ENCODE measurements around the gene SIT1.

SIT1 gene

DNA sequence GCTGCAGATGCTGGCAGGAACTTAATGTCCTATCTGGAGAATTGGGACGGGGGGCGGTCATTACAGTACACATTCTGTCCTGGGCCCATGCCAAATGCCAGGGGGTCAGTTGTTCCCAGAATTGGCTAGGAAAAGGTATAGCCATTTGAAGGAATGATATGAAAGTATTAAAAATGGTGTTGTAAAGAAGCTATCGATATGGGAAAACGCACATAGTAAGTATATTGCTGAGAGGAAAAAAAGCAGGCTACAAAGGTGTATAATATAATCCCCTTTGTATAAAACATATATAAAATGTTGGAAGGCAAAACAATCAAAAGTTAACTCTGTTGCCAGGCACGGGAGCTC is 14.7 kb upstream of the SIT1 start:
- Histone ChIP-seq H3K4me3 (ENCODE audit: low read length) (no peak overlapping the region), H3K4me1 (ENCODE audit: control insufficient read depth, insufficient read depth, low read length) (peaks cover 54% of the 10 kb centered on the region), H3K27me3 (ENCODE audit: control insufficient read depth, insufficient read depth, low read length) (no peaks in the 10 kb centered on the region), H3K9ac (ENCODE audit: low read length) (peak overlapping the region; percentile 57), H3K9me3 (ENCODE audit: control insufficient read depth, low read length) (no peaks in the 10 kb centered on the region), H3K36me3 (ENCODE audit: control insufficient read depth, insufficient read depth, low read length) (peaks cover under 1% of the 10 kb centered on the region)

DNA sequence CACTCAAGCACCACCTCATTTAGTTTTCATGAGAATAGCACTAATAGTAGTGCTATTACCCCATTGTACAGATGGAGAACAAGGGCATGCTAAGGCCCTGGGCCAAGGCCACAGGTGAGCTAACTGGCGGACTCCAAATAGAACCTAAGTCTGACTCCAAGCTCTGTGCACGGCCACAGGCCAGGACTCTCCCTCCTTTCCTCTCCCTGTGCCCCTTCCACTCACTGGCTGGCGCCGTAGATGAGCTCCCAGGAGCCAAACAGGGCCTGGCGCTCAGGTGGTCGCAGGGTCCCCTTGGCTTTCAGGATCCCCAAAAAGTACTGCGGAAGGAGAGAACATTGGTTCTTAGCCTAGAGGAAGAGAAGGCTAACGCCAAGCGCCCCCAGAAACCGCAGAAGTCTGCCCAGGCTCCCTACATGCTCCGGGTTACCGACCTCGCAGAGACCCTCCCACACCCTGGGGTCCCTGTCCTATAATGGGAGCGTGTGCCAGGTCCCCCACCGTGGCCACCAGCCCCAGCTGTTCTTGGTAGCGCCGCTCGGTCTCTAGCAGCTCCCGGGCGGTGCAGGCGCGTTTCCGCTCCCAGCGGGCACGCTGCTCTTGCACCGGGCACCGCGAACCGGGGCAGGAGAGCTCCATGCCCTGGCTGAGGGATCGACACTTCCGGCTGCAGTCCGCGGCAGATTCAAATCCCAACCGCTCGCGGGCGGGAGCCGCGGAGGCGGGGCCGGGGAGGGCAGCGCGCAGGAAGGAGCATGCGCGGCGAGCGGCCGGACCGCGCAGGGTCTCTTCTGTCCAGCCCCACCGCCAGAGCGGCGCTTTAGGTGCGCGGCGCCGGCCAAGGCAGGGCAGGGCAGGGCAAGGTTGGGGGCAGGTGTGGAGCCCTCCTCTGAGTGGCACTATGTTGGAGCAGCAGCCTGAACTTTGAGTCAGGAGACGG is 14.1 kb upstream of the SIT1 start, which contains the start of gene ARHGEF39:
Gene ARHGEF39 (minus strand): TSS at position 665 of the 940 bp plus-strand sequence. CDS start 26 bp downstream, at position 639.
- Histone ChIP-seq H3K9me3 (ENCODE audit: control insufficient read depth, low read length) (no peaks in the 10 kb centered on the region), H3K27me3 (ENCODE audit: control insufficient read depth, insufficient read depth, low read length) (no peaks in the 10 kb centered on the region), H3K4me1 (ENCODE audit: control insufficient read depth, insufficient read depth, low read length) (peaks cover 54% of the 10 kb centered on the region), H3K9ac (ENCODE audit: low read length) (peak within 1 kb of the TSS; percentile 57), H3K4me3 (ENCODE audit: low read length) (peak within 1 kb of the TSS; percentile 21), H3K36me3 (ENCODE audit: control insufficient read depth, insufficient read depth, low read length) (peaks cover 3% of the 10 kb centered on the region)

DNA sequence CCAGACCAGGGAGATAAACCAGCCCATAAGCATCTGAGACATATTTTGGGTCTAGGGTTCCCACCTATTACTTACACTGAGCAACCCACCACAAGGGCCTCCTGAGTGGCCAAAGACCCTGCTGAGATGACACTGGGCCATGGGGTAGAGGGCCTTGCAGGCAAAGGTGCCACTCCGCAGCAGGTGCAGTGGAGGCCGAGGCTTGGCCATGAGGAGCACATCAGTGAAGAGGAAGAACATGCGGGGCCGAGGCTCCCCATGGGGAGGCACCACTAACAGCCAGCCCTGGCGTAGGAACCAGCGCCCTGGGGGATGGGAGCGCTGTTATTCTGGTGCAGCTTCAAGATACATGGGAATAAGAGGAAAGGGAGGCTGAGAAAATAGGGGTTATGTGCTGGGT is 11.7 kb upstream of the SIT1 start:
- H3K9me3 ChIP-seq (ENCODE audit: control insufficient read depth, low read length) = no peaks in the 10 kb centered on the region
- H3K4me1 ChIP-seq (ENCODE audit: control insufficient read depth, insufficient read depth, low read length) = peaks cover 46% of the 10 kb centered on the region
- H3K36me3 ChIP-seq (ENCODE audit: control insufficient read depth, insufficient read depth, low read length) = peaks cover 3% of the 10 kb centered on the region
- H3K4me3 ChIP-seq (ENCODE audit: low read length) = no peak overlapping the region
- H3K9ac ChIP-seq (ENCODE audit: low read length) = no peak overlapping the region
- no peaks in the 10 kb centered on the region for H3K27me3 ChIP-seq (ENCODE audit: control insufficient read depth, insufficient read depth, low read length)

DNA sequence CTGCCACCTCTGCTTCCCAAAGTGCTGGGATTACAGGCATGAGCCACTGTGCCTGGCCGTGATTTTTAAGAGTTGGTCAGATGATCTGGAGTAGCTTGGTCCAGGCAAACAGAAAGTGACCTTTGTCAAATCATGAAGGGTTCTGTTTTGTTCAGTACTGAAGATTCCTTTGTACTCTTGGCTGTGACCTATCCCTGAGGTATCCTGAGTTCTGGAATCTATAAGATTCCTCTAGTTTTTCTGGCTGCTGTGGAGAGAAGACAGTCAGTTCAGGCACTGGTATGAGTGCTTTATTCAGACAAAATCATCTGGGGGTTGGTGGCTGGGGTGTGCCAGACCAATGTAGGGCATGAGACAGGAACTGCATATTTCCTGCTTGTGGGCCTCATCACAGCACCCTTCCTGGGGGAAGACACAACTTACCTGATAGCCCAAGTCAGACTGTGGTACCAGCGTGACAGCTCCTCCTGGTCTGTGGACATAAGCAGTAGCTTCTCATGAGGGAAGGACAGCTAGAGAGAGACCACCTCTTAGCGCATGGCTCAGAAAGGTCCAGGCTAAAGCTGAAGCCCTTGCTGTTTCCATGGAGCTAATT is 11.1 kb upstream of the SIT1 start:
- Histone ChIP-seq H3K4me1 (ENCODE audit: control insufficient read depth, insufficient read depth, low read length) (peaks cover 49% of the 10 kb centered on the region), H3K9me3 (ENCODE audit: control insufficient read depth, low read length) (no peaks in the 10 kb centered on the region), H3K9ac (ENCODE audit: low read length) (peak overlapping the region; percentile 44), H3K4me3 (ENCODE audit: low read length) (no peak overlapping the region), H3K27me3 (ENCODE audit: control insufficient read depth, insufficient read depth, low read length) (no peaks in the 10 kb centered on the region), H3K36me3 (ENCODE audit: control insufficient read depth, insufficient read depth, low read length) (peaks cover 3% of the 10 kb centered on the region)

DNA sequence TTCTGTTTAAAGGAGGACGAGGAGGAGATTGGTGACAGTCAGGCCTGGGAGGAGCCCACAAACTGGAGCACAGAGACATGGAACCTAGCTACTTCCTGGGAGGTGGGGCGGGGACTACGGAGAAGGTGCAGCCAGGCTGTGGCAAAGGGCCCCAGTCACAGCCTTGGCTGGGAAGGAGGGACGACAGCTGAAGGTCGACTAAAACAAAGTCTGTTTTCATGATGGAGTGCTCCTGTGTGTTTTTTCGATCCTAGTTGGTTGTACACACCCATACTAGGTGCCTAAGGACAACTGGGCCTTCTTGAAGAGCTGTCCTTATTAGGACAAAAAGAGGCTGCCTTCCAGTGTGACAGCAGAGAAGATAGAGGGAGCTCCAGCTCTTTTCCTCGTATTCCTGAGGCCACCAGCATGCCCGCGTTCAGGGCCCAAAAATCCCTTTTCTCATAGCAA is 10.3 kb upstream of the SIT1 start:
- peaks cover 3% of the 10 kb centered on the region for H3K36me3 ChIP-seq (ENCODE audit: control insufficient read depth, insufficient read depth, low read length)
- no peaks in the 10 kb centered on the region for H3K27me3 ChIP-seq (ENCODE audit: control insufficient read depth, insufficient read depth, low read length)
- no peaks in the 10 kb centered on the region for H3K9me3 ChIP-seq (ENCODE audit: control insufficient read depth, low read length)
- H3K4me3 ChIP-seq (ENCODE audit: low read length) = no peak overlapping the region
- peak overlapping the region; percentile 54 for H3K9ac ChIP-seq (ENCODE audit: low read length)
- peaks cover 49% of the 10 kb centered on the region for H3K4me1 ChIP-seq (ENCODE audit: control insufficient read depth, insufficient read depth, low read length)

DNA sequence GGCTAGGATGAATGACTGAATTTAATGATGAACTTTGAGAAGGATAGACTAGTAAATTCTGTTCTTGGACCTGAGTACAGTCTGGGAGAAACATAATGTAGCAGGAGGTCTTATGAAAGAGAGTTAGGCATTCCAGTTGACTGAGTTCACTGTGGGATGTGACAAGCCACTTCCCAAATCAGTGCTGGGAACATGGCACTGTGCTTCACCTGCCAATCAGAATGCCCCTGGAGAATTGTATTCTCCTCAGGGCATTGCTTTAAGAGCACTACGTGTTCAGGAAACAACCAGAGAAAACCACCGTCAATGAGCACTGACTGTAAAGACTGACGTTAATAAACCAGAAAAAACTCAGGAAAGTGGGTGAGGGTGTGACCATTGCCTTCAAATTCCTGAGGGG is 8.6 kb upstream of the SIT1 start:
- H3K9ac ChIP-seq (ENCODE audit: low read length) = peak overlapping the region; percentile 90

DNA sequence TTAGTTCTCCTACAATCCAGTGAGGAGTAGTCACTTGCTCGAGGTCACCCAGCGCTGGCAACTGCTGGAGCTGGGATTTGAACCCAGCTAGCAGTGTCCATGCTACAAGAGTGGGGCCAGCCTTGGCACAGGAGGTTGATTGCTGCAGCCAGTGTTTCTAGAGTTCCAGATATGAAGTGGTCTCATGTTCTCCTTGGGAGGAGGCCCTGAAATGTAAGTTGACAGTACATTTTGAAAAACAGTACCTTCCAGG is 8.2 kb upstream of the SIT1 start:
- Histone ChIP-seq H3K36me3 (ENCODE audit: control insufficient read depth, insufficient read depth, low read length) (peaks cover 3% of the 10 kb centered on the region), H3K27me3 (ENCODE audit: control insufficient read depth, insufficient read depth, low read length) (no peaks in the 10 kb centered on the region), H3K9me3 (ENCODE audit: control insufficient read depth, low read length) (no peaks in the 10 kb centered on the region), H3K9ac (ENCODE audit: low read length) (peak overlapping the region; percentile 90), H3K4me3 (ENCODE audit: low read length) (peak overlapping the region; percentile 60), H3K4me1 (ENCODE audit: control insufficient read depth, insufficient read depth, low read length) (peaks cover 41% of the 10 kb centered on the region)

More for the DNA sequence above, 8.6 kb upstream of the SIT1 start:
- Histone ChIP-seq H3K36me3 (ENCODE audit: control insufficient read depth, insufficient read depth, low read length) (peaks cover 3% of the 10 kb centered on the region), H3K9me3 (ENCODE audit: control insufficient read depth, low read length) (no peaks in the 10 kb centered on the region), H3K4me3 (ENCODE audit: low read length) (peak overlapping the region; percentile 60), H3K4me1 (ENCODE audit: control insufficient read depth, insufficient read depth, low read length) (peaks cover 44% of the 10 kb centered on the region), H3K27me3 (ENCODE audit: control insufficient read depth, insufficient read depth, low read length) (no peaks in the 10 kb centered on the region)

DNA sequence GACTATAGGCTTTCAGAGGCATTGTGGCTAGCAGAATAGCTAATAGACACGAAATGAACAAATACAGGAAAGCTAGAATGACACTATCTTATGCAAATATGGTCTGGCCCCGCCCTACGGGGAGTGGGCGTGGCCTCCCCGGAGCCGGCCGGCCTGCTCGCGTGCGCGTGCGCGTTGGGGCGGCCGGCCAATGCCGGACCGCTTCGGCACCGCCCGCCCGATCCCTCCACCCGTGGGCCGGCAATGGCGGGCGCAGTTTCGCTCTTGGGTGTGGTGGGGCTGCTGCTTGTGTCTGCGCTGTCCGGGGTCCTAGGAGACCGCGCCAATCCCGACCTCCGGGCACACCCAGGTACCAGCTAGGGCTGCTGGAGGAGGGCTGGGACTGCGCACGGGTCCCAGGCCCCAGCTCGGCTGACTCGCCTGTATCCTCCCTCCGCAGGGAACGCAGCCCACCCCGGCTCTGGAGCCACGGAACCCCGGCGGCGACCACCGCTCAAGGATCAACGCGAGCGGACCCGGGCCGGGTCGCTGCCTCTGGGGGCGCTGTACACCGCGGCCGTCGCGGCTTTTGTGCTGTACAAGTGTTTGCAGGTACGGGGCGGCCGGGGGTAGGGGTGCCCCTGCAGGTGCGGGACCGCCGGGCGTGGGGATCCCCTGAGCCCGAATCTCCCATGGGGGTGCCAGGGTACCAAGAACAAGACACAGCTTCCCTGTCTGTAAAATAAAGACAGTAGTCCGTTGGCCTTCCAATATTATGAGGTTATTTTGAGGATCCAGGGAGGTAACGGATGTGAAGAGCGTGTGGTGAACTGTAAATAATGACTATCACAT is 7.6 kb upstream of the SIT1 start, which contains the start of gene CCDC107:
Gene CCDC107 (plus strand): TSS at position 156 of the 831 bp plus-strand sequence. CDS start 88 bp downstream, at position 244.
- peaks cover 3% of the 10 kb centered on the region for H3K36me3 ChIP-seq (ENCODE audit: control insufficient read depth, insufficient read depth, low read length)
- H3K4me1 ChIP-seq (ENCODE audit: control insufficient read depth, insufficient read depth, low read length) = peaks cover 41% of the 10 kb centered on the region
- H3K27me3 ChIP-seq (ENCODE audit: control insufficient read depth, insufficient read depth, low read length) = no peaks in the 10 kb centered on the region
- peak within 1 kb of the TSS; percentile 60 for H3K4me3 ChIP-seq (ENCODE audit: low read length)
- no peaks in the 10 kb centered on the region for H3K9me3 ChIP-seq (ENCODE audit: control insufficient read depth, low read length)
- peak within 1 kb of the TSS; percentile 90 for H3K9ac ChIP-seq (ENCODE audit: low read length)

DNA sequence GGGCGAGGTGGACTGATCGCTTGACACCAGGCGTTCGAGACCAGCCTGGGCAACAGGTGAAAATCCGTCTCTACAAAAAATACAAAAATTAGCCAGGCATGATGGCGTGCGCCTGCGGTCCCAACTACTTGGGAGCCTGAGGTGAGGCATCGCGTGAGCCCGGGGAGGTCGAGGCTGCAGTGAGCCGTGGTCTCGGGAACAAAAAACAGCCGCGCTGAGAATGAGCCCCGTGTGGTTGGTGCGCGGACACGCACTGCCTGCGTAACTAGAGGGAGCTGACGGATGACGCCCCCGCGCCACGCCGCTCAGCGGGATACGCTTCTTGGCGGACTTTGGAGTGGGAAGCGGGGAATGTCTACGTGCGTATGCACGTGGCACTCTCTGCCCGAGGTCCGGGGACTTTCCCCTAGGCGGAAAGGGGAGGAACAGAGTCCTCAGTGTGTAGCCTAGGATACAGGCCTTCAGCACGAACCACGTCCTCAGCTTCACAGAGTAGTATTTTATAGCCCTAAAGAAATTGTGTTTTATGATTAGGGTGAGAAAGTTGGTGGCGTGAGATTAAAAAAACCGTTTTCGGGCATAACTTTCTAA is 6.9 kb upstream of the SIT1 start, which contains the start of gene RMRP:
Gene RMRP (minus strand): TSS at position 474 of the 591 bp plus-strand sequence.
- Histone ChIP-seq H3K9ac (ENCODE audit: low read length) (peak within 1 kb of the TSS; percentile 90), H3K4me3 (ENCODE audit: low read length) (peak within 1 kb of the TSS; percentile 60), H3K4me1 (ENCODE audit: control insufficient read depth, insufficient read depth, low read length) (peaks cover 41% of the 10 kb centered on the region), H3K36me3 (ENCODE audit: control insufficient read depth, insufficient read depth, low read length) (peaks cover 3% of the 10 kb centered on the region), H3K9me3 (ENCODE audit: control insufficient read depth, low read length) (no peaks in the 10 kb centered on the region), H3K27me3 (ENCODE audit: control insufficient read depth, insufficient read depth, low read length) (no peaks in the 10 kb centered on the region)

DNA sequence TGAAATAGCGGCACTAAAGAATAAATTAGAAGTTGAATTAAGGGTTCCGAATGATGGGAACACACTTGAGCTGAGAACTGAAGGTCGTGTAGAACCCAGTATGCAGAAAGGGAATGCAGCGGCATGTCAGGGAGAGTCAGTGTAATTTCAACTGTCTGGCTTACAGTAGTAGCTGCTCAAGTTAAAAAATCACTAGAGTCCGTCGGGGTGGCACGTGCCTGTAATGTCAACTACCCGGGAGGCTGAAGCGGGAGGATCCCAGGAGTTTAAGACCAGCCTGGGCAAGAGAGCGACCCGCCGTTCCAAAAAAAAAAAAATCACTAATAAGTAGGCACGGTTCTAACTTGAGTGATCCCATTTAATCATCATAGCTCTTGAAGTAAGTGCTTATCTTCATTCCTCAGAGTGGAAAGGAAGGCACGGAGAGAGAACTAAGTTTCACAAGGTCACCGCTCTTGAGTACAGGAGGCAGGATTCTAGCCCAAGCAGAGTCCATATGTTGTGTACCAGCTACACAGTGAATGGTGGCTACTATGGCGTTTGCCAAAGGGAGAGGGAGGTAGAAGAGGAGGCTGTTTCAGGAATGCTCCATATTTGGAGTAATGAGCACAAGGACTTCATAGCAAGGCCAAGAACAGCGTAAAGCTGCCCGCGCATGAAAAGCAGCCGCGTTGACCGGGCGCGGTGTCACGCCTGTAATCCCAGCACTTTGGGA is 6.3 kb upstream of the SIT1 start:
- no peaks in the 10 kb centered on the region for H3K9me3 ChIP-seq (ENCODE audit: control insufficient read depth, low read length)
- peak overlapping the region; percentile 60 for H3K4me3 ChIP-seq (ENCODE audit: low read length)
- H3K36me3 ChIP-seq (ENCODE audit: control insufficient read depth, insufficient read depth, low read length) = peaks cover 3% of the 10 kb centered on the region
- no peaks in the 10 kb centered on the region for H3K27me3 ChIP-seq (ENCODE audit: control insufficient read depth, insufficient read depth, low read length)
- peak overlapping the region; percentile 90 for H3K9ac ChIP-seq (ENCODE audit: low read length)
- peaks cover 41% of the 10 kb centered on the region for H3K4me1 ChIP-seq (ENCODE audit: control insufficient read depth, insufficient read depth, low read length)

DNA sequence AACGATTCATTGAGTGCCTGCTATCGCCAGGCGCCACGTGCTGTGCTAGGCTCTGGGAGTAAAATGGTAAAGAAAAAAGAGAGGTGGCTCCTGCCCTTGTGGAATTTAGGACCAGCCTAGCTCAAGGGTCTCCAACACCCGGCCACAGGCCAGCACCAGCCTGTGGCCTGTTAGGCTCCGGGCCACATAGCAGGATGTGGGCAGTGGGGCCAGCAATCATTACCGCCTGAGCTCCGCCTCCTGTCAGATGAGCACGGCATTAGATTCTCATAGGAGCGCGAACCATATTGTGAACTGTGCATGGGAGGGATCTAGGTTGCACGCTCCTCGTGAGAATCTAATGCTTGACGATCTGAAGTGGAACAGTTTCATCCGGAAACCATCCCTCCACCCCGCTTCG is 5.6 kb upstream of the SIT1 start:
- Histone ChIP-seq H3K27me3 (ENCODE audit: control insufficient read depth, insufficient read depth, low read length) (no peaks in the 10 kb centered on the region), H3K9ac (ENCODE audit: low read length) (no peak overlapping the region), H3K9me3 (ENCODE audit: control insufficient read depth, low read length) (no peaks in the 10 kb centered on the region), H3K4me3 (ENCODE audit: low read length) (no peak overlapping the region), H3K4me1 (ENCODE audit: control insufficient read depth, insufficient read depth, low read length) (peaks cover 41% of the 10 kb centered on the region), H3K36me3 (ENCODE audit: control insufficient read depth, insufficient read depth, low read length) (peaks cover 3% of the 10 kb centered on the region)
